ENCODE measurements around the gene INS.
A peak's percentile ranks its signal among the peaks of the same experiment; 100 is the strongest.

INS gene

DNA sequence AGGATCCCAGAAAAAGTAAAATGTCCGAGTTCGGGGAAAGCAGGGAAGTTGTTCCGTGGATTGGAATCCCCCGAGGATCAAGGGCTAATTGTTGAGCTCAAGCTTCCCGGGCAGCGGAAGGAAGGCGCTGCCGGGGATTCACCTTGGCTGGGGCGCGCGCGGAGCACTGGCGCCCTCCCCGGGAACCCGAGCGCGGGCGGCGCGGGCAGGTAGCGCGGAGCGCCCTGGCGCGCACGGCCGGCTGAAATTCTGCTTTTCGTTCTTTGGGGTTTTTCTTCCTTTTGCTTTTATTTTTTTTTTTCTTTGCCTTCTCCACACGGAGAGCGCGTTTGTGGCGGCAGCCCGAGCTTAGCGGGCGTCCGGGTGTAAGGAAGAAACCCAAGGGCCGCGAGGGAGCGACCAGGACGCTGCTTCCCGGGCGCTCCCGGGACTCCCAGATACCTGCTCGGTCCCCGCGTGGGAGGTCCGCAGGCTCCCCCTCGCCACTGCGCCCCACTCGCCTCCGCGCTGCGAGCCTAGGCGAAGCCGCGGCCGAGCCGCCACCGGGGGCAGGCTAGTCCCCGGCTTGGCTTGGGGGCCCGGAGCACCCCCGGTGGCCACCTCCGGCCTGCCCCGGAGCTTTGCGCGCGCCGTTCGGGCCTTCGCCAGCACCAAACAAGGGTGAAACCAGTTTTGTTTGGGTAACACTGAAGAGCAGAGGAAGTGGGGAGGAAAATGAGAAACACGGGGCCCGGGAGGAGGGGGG, 17.0 kb downstream of the INS start:
- DNase-seq, result peak; percentile 64

- no peak for DNase-seq
These were observed 17.6 kb downstream of the INS start for GRCh38 chr11:2143477-2143798.

DNA sequence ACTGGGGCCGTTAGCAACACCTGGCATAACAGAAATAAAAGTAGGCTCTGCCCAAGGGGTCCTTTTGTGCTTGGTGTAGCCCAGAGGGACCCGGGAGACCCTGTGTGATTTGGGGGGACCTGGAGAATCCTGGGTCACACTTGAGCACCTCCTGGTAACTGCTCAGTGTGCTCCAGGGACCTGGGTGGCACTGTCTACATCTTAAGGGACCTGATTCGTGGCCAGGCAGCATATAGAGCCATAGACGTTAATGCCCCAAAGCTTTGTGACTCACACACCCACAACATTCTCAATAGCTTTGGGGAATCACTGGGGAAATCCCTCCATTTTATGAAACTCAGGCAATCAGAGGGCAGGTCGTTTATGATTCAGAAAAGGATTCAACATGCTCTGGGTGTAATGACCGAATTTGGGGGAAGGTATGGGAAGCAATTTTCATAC, 18.2 kb downstream of the INS start:
- DNase-seq, result no peak

DNA sequence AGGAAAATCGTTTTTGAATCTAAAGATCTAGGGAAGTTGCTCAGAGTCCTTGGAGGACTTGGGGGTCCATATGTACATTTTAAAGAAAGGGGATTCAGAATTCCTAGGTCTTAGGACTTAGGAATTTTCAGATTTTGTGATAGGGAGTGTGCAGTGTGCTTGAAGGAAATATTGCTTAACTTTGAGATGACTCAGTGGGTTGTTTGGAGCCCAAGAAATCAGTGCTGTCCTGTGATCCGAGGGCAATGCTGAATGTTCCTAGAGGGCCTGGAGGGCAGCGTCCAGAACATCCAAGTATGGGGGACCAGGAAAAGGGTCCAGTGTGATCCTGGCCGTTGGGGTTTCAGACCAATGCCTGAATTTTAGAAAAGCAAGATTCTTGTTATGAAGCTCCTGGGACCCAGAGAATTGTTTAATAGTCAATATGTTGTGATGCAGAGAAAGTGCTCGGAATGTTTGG, 18.7 kb downstream of the INS start:
- no peak for DNase-seq

- DNase-seq, result peak; percentile 71
These were observed 20.3 kb downstream of the INS start for GRCh38 chr11:2140411-2141400.

DNA sequence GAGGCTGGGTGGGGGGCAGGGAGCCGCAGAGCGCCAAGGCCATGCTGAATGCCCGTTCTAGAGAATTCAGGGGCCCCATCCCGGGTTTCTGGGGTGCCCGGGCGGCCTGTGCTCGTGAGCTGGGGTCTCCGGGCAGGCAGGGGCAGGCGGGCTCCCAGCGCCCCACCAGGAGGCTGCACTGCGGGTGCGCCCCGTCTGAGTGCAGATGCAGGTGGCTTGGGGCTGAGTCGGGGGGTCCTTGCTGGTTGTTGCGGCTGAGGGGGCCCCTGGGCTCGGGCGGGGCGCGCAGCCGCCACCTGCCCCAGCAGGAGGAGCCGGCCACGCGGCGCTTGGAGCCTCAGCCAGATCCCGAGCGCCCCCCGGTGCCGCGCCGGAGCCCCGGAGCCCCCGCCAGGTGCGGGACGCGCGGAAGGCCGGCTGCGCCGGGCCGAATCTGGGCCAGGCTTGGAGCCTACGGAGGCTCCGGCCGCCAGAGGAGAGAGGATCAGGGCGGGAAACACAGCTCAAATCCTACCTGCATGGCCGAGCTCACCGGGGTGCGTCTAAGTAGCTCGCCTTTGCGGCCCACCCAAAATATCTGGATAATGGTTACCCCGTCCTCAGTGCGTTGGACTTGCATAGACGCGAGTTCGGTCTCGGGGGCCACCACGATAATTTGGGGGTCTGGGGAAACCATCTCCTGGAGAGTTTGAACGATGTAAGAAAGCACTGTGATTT, 21.2 kb downstream of the INS start:
- no peak for DNase-seq

DNA sequence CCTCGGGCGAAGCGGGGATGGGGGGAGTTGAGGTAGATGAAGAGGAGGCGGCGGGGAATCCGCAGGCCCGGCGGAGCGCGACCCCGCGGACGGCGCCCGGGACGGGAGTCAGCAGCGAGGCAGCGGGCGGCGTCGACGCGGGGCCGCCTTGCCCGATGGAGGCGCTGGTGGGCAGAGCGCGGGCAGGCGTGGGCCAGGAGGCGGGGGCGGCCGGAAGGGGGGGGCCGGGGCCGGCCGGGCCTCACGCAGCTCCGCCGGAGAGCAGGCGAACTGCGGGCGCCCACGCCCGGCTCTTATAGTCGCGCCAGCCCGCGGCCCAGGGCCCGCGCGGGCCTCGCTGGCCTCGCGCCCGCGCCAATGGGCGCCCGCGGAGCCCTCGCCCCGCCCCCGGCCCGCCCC, 21.9 kb downstream of the INS start, which contains the start of gene IGF2:
Gene IGF2, minus strand, starts transcription at position 267 of the 399 bp plus-strand sequence. CDS start 3,866 bp downstream, outside the sequence.
- DNase-seq, result no peak

- no peak for DNase-seq
These were observed 22.4 kb downstream of the INS start for GRCh38 chr11:2138431-2139122.

GRCh38 chr11:2138068-2138430, 23.0 kb downstream of the INS start:
- no peak for DNase-seq

GRCh38 chr11:2137202-2138067, 23.6 kb downstream of the INS start:
- peak; percentile 79 for DNase-seq

GRCh38 chr11:2136952-2137201, 24.1 kb downstream of the INS start:
- no peak for DNase-seq

DNA sequence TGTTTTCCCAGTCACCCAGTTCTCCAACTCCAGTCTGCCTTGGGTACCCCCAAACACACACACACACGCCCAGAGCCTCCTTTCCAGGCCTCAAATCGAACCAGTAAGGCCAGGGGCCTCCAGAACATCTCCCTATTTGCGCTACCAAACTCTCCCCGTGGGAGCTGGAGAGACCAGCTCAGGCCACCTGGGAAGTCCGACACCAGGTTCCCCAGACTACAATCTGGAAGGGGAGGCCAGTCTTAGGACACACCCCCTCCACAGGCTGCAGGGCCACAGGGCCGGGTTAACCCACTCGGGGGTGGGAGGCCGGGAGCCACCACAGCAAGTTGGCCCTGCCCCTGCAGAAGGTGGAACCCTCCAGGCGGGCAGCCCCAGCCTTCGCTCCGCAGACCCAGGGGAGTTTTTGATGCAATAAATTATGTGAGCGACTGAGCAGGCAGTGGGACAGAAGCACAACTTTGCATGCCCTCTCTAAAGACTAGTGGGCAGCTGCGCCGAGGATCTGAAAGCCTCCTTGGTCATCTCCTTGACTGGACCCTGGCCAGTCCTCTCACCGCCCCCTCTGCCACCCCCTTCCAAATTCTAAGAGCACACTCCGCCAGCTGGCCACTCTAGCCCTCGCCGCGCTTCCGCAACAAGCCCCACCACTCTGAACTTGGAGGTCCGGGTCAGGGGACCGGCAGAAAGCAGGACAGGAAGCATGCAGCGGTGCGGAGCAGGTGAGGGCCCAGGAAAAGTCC, 24.6 kb downstream of the INS start:
- DNase-seq, result peak; percentile 43

- DNase-seq, result no peak
These were observed 25.3 kb downstream of the INS start for GRCh38 chr11:2135648-2136201.

- peak; percentile 15 for DNase-seq
These were observed 25.9 kb downstream of the INS start for GRCh38 chr11:2135018-2135569.

GRCh38 chr11:2134022-2135010, 26.7 kb downstream of the INS start:
- peak; percentile 0 for DNase-seq

DNA sequence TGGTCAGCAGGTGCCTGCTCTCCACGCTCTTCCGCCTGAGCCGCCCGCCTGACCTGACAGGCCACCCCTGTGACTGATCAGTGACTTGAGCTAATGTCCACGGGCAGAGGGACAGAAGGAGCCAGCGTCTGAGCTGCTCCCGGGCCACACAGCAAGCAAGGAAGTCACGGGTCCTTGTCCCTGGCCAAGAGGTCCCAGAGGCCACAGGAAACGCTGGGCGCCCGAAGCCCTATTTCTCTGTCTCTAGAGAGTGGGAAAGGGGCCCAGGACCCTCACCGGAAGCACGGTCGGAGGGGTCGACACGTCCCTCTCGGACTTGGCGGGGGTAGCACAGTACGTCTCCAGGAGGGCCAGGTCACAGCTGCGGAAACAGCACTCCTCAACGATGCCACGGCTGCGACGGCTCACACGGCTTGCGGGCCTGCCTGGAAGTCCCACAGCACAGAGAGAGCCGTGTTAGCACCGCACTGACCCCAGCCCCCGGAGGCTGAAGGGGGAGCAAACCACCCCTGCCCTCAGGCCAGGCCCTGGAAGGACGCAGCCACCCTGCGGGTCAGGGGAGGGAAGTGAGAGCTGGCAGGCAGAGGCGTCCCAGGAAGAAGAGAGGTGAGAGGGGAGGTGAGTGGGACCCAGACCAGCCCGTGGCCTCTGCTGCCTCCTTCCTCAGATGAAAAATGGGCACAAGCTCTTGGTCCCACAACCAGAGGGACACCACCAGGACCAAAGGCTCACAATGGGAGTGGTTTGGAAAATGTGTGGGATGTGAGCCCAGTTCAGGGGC, 27.6 kb downstream of the INS start:
- DNase-seq, result peak; percentile 64

DNA sequence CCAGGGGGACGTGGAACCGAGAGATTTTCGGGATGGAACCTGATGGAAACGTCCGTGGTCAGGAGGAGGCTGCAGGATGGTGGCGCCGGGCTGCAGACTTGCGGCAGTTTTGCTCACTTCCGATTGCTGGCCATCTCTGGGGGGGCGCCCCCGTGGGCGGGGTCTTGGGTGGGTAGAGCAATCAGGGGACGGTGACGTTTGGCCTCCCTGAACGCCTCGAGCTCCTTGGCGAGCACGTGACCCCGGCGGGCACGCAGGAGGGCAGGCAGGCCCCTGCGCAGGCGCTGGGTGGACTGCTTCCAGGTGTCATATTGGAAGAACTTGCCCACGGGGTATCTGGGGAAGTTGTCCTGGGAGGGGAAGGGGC, 28.2 kb downstream of the INS start:
- peak; percentile 59 for DNase-seq

GRCh38 chr11:2132246-2132645, 28.8 kb downstream of the INS start:
- no peak for DNase-seq

Measured in retina (tissue), 1 donor.